Measurements from ENCODE around the gene GRIA4.

- TF ChIP-seq, protein P1, sequence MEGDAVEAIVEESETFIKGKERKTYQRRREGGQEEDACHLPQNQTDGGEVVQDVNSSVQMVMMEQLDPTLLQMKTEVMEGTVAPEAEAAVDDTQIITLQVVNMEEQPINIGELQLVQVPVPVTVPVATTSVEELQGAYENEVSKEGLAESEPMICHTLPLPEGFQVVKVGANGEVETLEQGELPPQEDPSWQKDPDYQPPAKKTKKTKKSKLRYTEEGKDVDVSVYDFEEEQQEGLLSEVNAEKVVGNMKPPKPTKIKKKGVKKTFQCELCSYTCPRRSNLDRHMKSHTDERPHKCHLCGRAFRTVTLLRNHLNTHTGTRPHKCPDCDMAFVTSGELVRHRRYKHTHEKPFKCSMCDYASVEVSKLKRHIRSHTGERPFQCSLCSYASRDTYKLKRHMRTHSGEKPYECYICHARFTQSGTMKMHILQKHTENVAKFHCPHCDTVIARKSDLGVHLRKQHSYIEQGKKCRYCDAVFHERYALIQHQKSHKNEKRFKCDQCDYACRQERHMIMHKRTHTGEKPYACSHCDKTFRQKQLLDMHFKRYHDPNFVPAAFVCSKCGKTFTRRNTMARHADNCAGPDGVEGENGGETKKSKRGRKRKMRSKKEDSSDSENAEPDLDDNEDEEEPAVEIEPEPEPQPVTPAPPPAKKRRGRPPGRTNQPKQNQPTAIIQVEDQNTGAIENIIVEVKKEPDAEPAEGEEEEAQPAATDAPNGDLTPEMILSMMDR (conservative IDR thresholded peaks at IDR 0.05; ENCODE audit: low read length), result no peak
- no peak for TF ChIP-seq EZH2phosphoT487 (IDR thresholded peaks at IDR 0.05; ENCODE audit: borderline replicate concordance)
Observed at GRCh38 chr11:105821781-105822180, 211.9 kb downstream of the GRIA4 start.

All from Loucy (cell line).